ENCODE measurements around the gene ENOSF1.

DNA sequence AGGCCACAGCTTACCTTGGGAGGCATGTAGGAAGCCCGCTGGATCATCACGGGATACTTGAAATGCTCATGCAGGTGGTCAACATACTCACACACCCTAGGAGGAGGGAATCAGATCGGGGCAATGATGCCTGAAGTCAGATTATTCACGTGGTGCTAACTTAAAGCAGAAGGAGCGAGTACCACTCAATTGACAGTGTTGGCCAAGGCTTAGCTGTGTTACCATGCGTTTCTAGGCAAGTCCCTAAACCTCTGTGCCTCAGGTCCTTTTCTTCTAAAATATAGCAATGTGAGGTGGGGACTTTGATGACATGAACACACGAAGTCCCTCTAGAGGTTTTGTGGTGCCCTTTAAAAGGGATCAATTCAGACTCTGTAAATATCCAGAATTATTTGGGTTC, 37.1 kb downstream of the ENOSF1 start:
- TF ChIP-seq POLR2A (IDR thresholded peaks at IDR 0.05; ENCODE audit: low read length) (no peak), GATA1 (IDR thresholded peaks at IDR 0.05; ENCODE audit: low read depth, low read length) (no peak)
